Liver (tissue), 9 donors: ENCODE measurements around the gene CYP3A7. TPM values are rescaled to one million over a fixed set of nuclear protein-coding genes. Genes with fewer than 3 reads are reported as not detected.
A peak's percentile ranks its signal among the peaks of the same experiment; 100 is the strongest.
"Not testable (repeated sequence)": the region's sequence is repeated elsewhere in the genome, so short reads cannot be mapped to it uniquely, and the experiment has no call there.

Experiments
- DNase-seq: peaks from one replicate; pipeline ENCODE4 v3.0.0-alpha.2; 2017; ENCODE audit warnings: low spot score
- H3K27ac ChIP-seq, 2 donors: one replicate each; pipeline ENCODE4 v1.7.0; 2013; ENCODE audit warnings: inconsistent platforms in 2 of 2, low read length in 2 of 2, control low read depth in 1 of 2, low read depth in 1 of 2, mild to moderate bottlenecking in 1 of 2
- H3K27me3 ChIP-seq, 4 donors: one replicate each; pipeline versions ENCODE4 v1.6.1 to v1.7.0; 2013; ENCODE audit warnings: low read length in 3 of 4, inconsistent platforms in 1 of 4, mild to moderate bottlenecking in 1 of 4, moderate library complexity in 1 of 4; ENCODE audit not compliant: control insufficient read depth in 4 of 4, insufficient read depth in 4 of 4
- H3K36me3 ChIP-seq, 4 donors: one replicate each; pipeline versions ENCODE4 v1.6.1 to v1.7.0; 2013; ENCODE audit warnings: low read length in 3 of 4, mild to moderate bottlenecking in 3 of 4, low read depth in 1 of 4, moderate library complexity in 1 of 4; ENCODE audit not compliant: control insufficient read depth in 4 of 4, insufficient read depth in 3 of 4
- H3K4me1 ChIP-seq, 4 donors: one replicate each; pipeline versions ENCODE4 v1.6.1 to v1.7.0; 2013; ENCODE audit warnings: low read length in 3 of 4, mild to moderate bottlenecking in 3 of 4, moderate library complexity in 1 of 4; ENCODE audit not compliant: control insufficient read depth in 4 of 4, insufficient read depth in 4 of 4
- H3K4me3 ChIP-seq, 3 donors: one replicate each; pipeline versions ENCODE4 v1.6.1 to v1.7.0; 2013; ENCODE audit warnings: low read length in 3 of 3, control low read depth in 1 of 3, low read depth in 1 of 3, mild to moderate bottlenecking in 1 of 3
- H3K9ac ChIP-seq, 2 donors: one replicate each; pipeline ENCODE4 v1.7.0; 2013; ENCODE audit warnings: low read length in 2 of 2, mild to moderate bottlenecking in 2 of 2, moderate library complexity in 2 of 2, control low read depth in 1 of 2, low read depth in 1 of 2
- H3K9me3 ChIP-seq, 4 donors: one replicate each; pipeline versions ENCODE4 v1.6.1 to v1.7.0; 2013; ENCODE audit warnings: low read length in 3 of 4; ENCODE audit not compliant: control insufficient read depth in 4 of 4
- EGR1 ChIP-seq, 2 donors: IDR thresholded peaks; 2 replicates each; pipeline ENCODE4 v1.6.1; 2016 to 2018; ENCODE audit warnings: antibody characterized with exemption in 2 of 2, low read depth in 2 of 2
- FOXA1 ChIP-seq: IDR thresholded peaks from 2 replicates; pipeline ENCODE4 v1.6.1; 2016; ENCODE audit warnings: antibody characterized with exemption
- FOXA2 ChIP-seq: IDR thresholded peaks from 2 replicates; pipeline ENCODE4 v1.6.1; 2016; ENCODE audit warnings: antibody characterized with exemption
- GABPA ChIP-seq, 2 donors: IDR thresholded peaks in 1 of 2; conservative IDR thresholded peaks in 1 of 2; 2 replicates each; pipeline ENCODE4 v1.6.1; 2016; ENCODE audit warnings: antibody characterized with exemption in 2 of 2, mild to moderate bottlenecking in 1 of 2, moderate library complexity in 1 of 2
- HNF4A ChIP-seq, 2 donors: conservative IDR thresholded peaks; 2 replicates each; pipeline ENCODE4 v1.6.1; 2016; ENCODE audit warnings: antibody characterized with exemption in 2 of 2, mild to moderate bottlenecking in 2 of 2
- HNF4G ChIP-seq: IDR thresholded peaks from 2 replicates; pipeline ENCODE4 v1.6.1; 2016; ENCODE audit warnings: antibody characterized with exemption
- JUND ChIP-seq, 2 donors: IDR thresholded peaks; 2 replicates each; pipeline ENCODE4 v1.6.1; 2016; ENCODE audit warnings: antibody characterized with exemption in 2 of 2
- NR2F2 ChIP-seq: IDR thresholded peaks from 2 replicates; pipeline ENCODE4 v1.6.1; 2016; ENCODE audit warnings: antibody characterized with exemption
- RAD21 ChIP-seq, 2 donors: IDR thresholded peaks; 2 replicates each; pipeline ENCODE4 v1.6.1; 2016; ENCODE audit warnings: antibody characterized with exemption in 2 of 2, mild to moderate bottlenecking in 2 of 2
- RXRA ChIP-seq, 2 donors: IDR thresholded peaks; 2 replicates each; pipeline ENCODE4 v1.6.1; 2017 to 2018; ENCODE audit warnings: antibody characterized with exemption in 2 of 2, mild to moderate bottlenecking in 1 of 2
- SP1 ChIP-seq: IDR thresholded peaks from 2 replicates; pipeline ENCODE4 v1.6.1; 2018; ENCODE audit warnings: antibody characterized with exemption, mild to moderate bottlenecking
- TAF1 ChIP-seq: conservative IDR thresholded peaks from 2 replicates; pipeline ENCODE4 v1.6.1; 2016; ENCODE audit warnings: antibody characterized with exemption, mild to moderate bottlenecking
- YY1 ChIP-seq: IDR thresholded peaks from 2 replicates; pipeline ENCODE4 v1.6.1; 2016; ENCODE audit warnings: antibody characterized with exemption, mild to moderate bottlenecking
- WGBS: extraction: QIAGEN DNeasy Blood & Tissue Kit; methylation state at CpG from one replicate; pipeline ENCODE4 v1.1.7; 2013; 5-methylcytosine and 5-hydroxymethylcytosine counted together
- polyA plus RNA-seq, 2 donors: library from polyadenylated mRNA; stranded (reverse) in 1 of 2; unstranded in 1 of 2; fragments of 200-250 nt in 1 of 2; fragments of >200 nt in 1 of 2; fragmentation: Nextera tagmentation in 1 of 2; extraction: Ambion mirVana in 1 of 2; gene quantifications; one replicate each; pipeline versions ENCODE4 v1.2.1 to v1.2.3, GENCODE V29; 2013 to 2015
- total RNA-seq, 2 donors: library from RNA; depleted of rRNA; stranded (reverse); fragments of >200 nt; gene quantifications; one replicate each; pipeline ENCODE4 v1.2.3, GENCODE V29; 2014
- TF ChIP-seq, protein P1 (sequence below): fragments of 150-350 bp; IDR thresholded peaks from 2 replicates; pipeline ENCODE4 v1.5.1; 2017; ENCODE audit warnings: improper control_type of control experiment, low read depth, low read length; ENCODE audit not compliant: missing input control
- TF ChIP-seq, protein P2 (sequence below): IDR thresholded peaks from 2 replicates; pipeline ENCODE4 v1.6.1; 2016; ENCODE audit warnings: antibody characterized with exemption
- TF ChIP-seq, protein P3 (sequence below): IDR thresholded peaks from 2 replicates; pipeline ENCODE4 v1.6.1; 2016; ENCODE audit warnings: antibody characterized with exemption, mild to moderate bottlenecking
- TF ChIP-seq, protein P4 (sequence below): IDR thresholded peaks from 2 replicates; pipeline ENCODE4 v1.6.1; 2016; ENCODE audit warnings: antibody characterized with exemption
- TF ChIP-seq, protein P5 (sequence below): IDR thresholded peaks from 2 replicates; pipeline ENCODE4 v1.6.1; 2016; ENCODE audit warnings: antibody characterized with exemption
- donor health status: healthy.
- donor health status: healthy.
- donor health status: healthy.
- donor health status: healthy.
- donor health status: healthy.

CYP3A7 gene
- total and polyA plus RNA-seq, 4 donors: 36.1 to 2,448 (median 83.4) TPM

DNA sequence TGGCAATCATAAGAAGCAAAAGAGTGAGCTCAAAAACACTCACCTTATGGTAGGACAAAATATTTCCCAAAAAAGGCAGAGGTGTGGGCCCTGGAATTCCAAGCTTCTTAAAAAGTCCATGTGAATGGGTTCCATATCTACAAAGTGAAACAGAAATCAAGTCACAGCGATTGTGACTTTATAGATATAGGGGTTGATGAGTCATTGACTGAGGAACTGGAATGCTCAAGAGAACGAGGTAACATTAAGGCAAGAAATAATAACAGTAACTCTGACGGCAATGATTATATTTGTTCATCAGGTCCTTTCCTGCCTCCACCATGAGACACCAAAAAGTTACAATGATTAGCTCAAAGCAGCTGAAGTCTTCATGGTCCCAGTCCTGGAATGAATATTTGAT is 45.0 kb upstream of the CYP3A7 start:
- no peak for TF ChIP-seq FOXA1
- no peak for TF ChIP-seq JUND (IDR thresholded peaks at IDR 0.05)
- TF ChIP-seq EGR1 (IDR thresholded peaks at IDR 0.05; ENCODE audit: low read depth in 2 of 2): no peak
- no peak for TF ChIP-seq HNF4G
- no peak for TF ChIP-seq RAD21 (IDR thresholded peaks at IDR 0.05)
- TF ChIP-seq, protein P1, sequence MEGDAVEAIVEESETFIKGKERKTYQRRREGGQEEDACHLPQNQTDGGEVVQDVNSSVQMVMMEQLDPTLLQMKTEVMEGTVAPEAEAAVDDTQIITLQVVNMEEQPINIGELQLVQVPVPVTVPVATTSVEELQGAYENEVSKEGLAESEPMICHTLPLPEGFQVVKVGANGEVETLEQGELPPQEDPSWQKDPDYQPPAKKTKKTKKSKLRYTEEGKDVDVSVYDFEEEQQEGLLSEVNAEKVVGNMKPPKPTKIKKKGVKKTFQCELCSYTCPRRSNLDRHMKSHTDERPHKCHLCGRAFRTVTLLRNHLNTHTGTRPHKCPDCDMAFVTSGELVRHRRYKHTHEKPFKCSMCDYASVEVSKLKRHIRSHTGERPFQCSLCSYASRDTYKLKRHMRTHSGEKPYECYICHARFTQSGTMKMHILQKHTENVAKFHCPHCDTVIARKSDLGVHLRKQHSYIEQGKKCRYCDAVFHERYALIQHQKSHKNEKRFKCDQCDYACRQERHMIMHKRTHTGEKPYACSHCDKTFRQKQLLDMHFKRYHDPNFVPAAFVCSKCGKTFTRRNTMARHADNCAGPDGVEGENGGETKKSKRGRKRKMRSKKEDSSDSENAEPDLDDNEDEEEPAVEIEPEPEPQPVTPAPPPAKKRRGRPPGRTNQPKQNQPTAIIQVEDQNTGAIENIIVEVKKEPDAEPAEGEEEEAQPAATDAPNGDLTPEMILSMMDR: no peak
- TF ChIP-seq, protein P2, sequence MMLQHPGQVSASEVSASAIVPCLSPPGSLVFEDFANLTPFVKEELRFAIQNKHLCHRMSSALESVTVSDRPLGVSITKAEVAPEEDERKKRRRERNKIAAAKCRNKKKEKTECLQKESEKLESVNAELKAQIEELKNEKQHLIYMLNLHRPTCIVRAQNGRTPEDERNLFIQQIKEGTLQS: no peak
- TF ChIP-seq NR2F2: no peak
- TF ChIP-seq FOXA2: no peak
- no peak for TF ChIP-seq TAF1
- no peak for TF ChIP-seq YY1
- TF ChIP-seq, protein P3, sequence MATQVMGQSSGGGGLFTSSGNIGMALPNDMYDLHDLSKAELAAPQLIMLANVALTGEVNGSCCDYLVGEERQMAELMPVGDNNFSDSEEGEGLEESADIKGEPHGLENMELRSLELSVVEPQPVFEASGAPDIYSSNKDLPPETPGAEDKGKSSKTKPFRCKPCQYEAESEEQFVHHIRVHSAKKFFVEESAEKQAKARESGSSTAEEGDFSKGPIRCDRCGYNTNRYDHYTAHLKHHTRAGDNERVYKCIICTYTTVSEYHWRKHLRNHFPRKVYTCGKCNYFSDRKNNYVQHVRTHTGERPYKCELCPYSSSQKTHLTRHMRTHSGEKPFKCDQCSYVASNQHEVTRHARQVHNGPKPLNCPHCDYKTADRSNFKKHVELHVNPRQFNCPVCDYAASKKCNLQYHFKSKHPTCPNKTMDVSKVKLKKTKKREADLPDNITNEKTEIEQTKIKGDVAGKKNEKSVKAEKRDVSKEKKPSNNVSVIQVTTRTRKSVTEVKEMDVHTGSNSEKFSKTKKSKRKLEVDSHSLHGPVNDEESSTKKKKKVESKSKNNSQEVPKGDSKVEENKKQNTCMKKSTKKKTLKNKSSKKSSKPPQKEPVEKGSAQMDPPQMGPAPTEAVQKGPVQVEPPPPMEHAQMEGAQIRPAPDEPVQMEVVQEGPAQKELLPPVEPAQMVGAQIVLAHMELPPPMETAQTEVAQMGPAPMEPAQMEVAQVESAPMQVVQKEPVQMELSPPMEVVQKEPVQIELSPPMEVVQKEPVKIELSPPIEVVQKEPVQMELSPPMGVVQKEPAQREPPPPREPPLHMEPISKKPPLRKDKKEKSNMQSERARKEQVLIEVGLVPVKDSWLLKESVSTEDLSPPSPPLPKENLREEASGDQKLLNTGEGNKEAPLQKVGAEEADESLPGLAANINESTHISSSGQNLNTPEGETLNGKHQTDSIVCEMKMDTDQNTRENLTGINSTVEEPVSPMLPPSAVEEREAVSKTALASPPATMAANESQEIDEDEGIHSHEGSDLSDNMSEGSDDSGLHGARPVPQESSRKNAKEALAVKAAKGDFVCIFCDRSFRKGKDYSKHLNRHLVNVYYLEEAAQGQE: no peak
- TF ChIP-seq, protein P4, sequence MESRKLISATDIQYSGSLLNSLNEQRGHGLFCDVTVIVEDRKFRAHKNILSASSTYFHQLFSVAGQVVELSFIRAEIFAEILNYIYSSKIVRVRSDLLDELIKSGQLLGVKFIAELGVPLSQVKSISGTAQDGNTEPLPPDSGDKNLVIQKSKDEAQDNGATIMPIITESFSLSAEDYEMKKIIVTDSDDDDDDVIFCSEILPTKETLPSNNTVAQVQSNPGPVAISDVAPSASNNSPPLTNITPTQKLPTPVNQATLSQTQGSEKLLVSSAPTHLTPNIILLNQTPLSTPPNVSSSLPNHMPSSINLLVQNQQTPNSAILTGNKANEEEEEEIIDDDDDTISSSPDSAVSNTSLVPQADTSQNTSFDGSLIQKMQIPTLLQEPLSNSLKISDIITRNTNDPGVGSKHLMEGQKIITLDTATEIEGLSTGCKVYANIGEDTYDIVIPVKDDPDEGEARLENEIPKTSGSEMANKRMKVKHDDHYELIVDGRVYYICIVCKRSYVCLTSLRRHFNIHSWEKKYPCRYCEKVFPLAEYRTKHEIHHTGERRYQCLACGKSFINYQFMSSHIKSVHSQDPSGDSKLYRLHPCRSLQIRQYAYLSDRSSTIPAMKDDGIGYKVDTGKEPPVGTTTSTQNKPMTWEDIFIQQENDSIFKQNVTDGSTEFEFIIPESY: no peak
- TF ChIP-seq HNF4A (conservative IDR thresholded peaks at IDR 0.05): no peak
- no peaks in the 10 kb centered on the region for H3K27me3 ChIP-seq
- H3K9me3 ChIP-seq: no peaks in the 10 kb centered on the region
- H3K4me3 ChIP-seq: no peak overlapping the region
- H3K4me1 ChIP-seq: peaks cover 2 to 7% (median 3%) of the 10 kb centered on the region in 4 donors
- no peaks in the 10 kb centered on the region for H3K36me3 ChIP-seq
- H3K9ac ChIP-seq: no peak overlapping the region
- H3K27ac ChIP-seq: peak overlapping the region; percentile 43 to 47
- DNase-seq: no peak
- 80% methylated on average over 3 of the region's 3 CpGs for WGBS

DNA sequence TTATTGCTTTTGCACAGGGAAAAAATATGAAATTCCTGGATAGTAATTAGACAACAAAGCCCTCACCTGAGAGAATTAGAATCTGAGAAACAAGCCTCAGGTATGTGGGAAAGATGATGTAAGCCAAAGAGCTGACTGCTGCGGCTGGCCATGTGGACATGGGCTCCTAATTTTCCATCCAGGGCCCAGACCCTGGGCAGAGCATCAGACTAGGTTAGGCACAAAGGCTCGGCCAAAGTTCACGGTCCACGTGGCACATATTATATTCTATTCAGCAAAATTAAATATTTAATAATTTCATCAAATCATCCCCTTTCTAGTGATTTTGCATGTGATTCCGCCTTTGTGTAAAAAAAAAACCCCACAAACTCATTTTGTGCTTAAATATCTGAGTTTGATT is 43.9 kb upstream of the CYP3A7 start:
- 59% methylated on average over 5 of the region's 5 CpGs for WGBS
- Histone ChIP-seq H3K9ac (no peak overlapping the region), H3K36me3 (no peaks in the 10 kb centered on the region), H3K4me3 (no peak overlapping the region), H3K4me1 (peaks cover 0 to 2% (median 0%) of the 10 kb centered on the region in 4 donors), H3K27me3 (no peaks in the 10 kb centered on the region), H3K9me3 (no peaks in the 10 kb centered on the region), H3K27ac (peak overlapping the region; percentile 38 to 43)
- no peak for DNase-seq
- TF ChIP-seq HNF4A (conservative IDR thresholded peaks at IDR 0.05) (peak; percentile 60 to 70), SP1 (peak; percentile 64), RAD21 (IDR thresholded peaks at IDR 0.05) (no peak), GABPA (IDR thresholded peaks at IDR 0.05 in 1 of 2, conservative IDR thresholded peaks at IDR 0.05 in 1 of 2) (no peak), HNF4G (peak; percentile 29), EGR1 (IDR thresholded peaks at IDR 0.05; ENCODE audit: low read depth in 2 of 2) (no peak), RXRA (IDR thresholded peaks at IDR 0.05) (peak; percentile 41 to 60)
- TF ChIP-seq, protein P5, sequence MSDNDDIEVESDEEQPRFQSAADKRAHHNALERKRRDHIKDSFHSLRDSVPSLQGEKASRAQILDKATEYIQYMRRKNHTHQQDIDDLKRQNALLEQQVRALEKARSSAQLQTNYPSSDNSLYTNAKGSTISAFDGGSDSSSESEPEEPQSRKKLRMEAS: no peak

DNA sequence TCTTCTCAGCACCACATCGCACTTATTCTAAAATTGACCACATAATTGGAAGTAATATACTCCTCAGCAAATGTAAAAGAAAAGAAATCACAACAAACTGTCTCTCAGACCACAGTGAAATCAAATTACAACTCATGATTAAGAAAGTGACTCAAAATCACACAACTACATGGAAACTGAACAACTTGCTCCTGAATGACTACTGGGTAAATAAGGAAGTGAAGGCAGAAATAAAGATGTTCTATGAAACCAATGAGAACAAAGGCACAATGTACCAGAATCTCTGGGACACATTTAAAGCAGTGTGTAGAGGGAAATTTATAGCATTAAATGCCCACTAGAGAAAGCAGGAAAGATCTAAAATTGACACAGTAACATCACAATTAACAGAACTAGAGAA is 38.4 kb upstream of the CYP3A7 start:
- H3K27ac ChIP-seq, H3K9me3 ChIP-seq, H3K27me3 ChIP-seq, H3K4me1 ChIP-seq, H3K9ac ChIP-seq, H3K4me3 ChIP-seq, H3K36me3 ChIP-seq, DNase-seq: not testable (repeated sequence)
- WGBS: 76% methylated on average over 1 of the region's 1 CpG
